ENCODE data around the gene SPACA7.
"Not testable (repeated sequence)": the region's sequence is repeated elsewhere in the genome, so short reads cannot be mapped to it uniquely, and the experiment has no call there.

The SPACA7 gene

DNA sequence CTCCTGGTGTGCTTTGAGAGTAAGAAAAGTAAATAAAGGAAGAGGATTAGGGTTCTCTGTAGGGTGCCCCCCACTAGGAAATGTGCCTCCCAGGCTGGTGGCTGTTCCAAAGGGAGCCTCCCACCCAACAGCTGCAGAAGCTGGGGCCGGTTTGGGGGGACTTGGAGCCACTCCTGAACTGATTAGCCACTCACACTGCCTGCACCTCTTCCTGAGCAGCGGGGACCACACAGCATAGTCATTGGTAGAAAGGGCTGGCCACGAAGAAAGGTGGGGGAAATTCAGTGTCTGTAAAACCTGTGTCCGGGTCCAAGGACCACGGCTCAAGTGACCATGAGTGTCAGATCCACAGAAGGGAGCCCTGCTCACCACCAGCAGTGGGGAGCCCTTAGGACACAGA lies 55.6 kb downstream of the SPACA7 start:
- DNase-seq = no peak

DNA sequence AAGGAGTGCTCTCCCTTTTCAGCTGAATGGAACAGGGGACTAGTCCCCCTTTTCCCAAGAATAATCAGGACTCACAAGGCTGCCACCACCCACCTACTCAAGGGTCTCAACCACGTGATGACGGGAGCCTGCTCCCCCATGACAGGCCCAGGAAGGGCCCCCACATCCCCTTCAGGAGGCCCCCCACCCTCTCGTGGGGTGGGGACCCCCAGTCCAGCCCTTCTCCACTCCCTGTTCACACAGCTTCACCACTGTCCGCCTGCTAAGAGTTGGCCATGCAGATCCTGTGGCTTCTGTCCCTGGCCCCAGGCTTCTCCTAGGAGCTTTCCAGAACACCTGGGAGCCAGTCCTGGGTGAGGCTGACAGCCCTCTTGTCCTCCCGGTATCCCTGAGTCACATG lies 56.6 kb downstream of the SPACA7 start:
- DNase-seq = not testable (repeated sequence)

DNA sequence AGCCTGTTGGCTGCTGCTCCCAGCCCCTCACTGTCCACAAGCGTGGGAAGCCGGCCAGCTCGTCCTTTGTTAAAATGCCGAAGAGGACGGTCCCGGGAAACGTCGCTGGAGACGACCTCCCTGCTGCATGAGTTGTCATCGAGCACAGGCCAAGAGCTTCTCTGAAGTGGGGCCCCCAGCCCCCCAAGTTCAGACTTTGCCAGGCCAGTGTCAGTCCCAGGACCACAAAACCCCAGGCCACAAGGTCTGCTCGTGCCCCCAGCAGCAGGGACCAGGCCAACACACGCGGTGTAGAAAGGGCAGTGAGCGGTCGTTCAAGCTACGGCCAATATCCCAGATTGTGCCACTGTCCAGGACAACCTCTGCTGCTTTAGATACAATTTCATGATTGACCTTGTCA lies 57.4 kb downstream of the SPACA7 start:
- DNase-seq = not testable (repeated sequence)

DNA sequence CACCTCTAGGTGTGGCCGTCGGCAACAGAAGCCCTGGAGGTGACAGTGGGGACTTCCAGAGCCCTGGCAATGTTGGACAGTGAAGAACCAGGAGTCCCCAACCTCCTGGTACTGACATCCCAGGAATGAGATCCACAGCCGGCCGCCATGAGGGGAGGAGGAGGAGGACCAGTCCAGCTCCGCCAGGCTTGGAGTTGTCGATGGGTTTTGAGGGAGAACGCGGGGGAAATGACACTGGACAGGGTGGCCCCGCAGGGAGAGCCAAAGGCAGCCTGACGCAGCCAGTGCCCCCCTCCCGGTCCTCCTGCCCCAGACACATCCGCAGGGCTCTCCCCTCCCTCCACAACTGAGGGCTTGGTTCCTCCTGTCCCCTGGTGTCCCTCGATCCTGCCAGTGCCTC lies 57.9 kb downstream of the SPACA7 start:
- no peak for DNase-seq

DNA sequence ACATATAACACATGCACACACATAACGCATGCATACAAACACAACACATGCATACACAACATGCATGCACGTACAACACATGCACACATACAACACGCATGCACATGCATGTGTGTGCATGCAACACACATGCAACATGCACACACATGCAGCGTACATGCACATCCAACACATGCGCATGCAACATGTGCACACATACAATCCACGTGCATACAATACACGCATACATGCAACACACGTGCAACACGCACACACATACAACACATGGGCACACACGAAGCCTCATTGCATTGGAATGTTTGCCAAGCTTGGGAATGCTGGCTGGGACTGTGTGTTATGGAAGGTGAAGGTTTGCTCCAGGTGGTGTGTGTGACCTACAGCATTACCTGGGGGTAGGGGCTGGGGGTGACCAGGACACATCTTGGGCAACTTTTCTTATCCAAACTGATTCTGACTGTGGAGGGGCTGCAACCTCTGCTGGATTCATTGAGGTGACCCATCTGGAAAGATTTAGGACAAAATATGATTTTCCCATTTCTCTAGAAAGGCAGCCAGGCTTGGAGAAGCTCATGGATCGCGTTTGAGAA lies 58.9 kb downstream of the SPACA7 start:
- no peak for DNase-seq

DNA sequence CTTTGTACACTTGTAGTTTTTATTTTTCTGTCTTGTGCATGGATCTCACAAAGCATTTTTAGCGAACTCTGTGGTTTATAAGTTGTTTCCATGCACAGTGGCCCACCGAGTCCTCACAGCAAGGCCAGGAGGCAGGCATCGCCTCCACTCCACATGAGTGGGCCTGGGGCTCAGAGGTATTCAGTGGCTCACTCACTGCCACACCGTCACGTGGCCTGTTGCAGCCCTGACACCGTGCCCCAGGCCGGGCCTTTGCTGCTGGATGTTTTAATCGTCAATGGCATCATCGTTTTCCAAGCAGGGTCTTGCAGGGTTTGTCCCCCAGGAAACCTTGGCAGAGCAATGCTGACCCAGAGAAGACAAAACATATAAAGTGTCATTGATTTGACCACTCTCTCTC lies 59.8 kb downstream of the SPACA7 start:
- DNase-seq = no peak

DNA sequence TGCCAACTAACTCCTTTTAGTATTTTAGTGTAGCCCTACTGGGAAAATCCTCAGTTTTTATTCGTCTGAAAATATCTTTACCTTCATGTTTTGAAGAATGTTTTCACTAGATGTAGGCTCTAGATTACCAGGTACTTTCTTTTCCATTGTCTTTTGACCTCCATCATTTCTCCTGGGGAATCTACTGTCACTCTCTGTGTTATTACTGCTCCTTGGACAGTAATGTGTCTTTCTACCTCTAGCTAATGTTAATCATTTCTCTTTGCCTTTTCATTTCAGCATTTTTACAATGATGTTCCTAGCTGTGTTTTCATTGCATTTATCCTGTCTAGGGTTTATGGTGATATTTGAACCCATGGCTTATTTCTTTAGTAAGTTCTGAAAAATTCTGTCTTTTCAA lies 61.9 kb downstream of the SPACA7 start:
- no peak for DNase-seq

DNA sequence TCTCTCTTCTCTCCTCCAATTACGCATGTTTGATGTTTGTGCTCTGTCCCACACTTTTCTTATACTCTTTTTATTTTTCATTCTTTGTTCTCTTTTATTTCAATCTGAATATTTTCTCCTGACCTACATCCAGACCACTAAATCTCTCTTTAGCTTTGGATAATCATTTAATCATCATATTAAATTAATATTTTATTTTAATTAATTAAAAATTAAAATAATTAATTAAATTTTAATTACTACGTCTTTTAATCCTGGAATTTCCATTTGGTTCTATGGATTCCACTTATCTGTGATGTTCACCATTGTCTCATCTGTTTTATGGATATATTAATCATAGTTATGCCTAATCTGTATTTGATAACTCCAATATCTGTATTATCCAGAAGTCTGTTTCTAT lies 62.4 kb downstream of the SPACA7 start:
- no peak for DNase-seq

DNA sequence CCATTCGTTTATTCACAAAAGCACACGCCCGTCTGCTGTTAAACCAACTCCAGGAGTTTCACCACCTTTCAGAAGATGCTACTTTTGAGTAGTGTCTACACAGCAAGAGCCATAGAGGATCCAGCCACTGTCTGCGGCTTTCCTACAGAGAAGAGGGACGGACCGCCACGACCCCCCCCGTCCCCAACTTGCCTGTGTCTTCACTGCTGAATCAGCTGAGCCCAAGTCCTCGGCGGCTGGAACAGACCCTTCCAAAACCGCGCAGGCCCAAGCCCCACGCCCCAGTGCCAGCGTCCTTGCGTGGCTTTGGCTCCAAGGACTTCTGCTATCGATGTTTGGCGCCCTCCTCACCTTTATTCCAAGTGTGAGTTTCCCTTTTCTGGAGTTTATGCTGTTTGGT lies 65.1 kb downstream of the SPACA7 start:
- no peak for DNase-seq

DNA sequence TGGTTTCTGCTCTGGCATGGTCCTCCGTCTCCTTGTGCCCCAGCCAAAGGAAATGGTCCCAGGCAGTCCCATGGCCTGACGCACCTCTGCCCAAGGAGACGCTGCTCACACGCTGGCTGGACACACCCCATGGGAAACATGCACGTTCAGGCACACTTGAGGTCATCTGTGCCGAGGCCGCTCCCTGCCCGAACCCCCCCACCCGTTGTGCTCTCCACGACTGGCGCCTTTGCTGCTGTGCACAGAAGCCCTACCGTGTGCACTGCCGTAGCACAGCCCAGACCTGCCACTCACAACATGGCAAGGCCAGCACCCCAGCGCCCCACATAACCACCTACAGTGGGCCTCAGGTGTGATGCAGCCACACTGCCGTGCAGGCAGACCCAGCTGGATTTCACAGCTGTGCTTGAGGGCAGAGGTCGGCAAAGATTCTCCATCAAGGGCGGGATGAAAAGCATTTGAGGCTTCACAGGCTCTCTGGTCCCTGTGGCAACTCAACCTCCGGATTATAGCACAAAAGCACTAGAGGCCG lies 65.7 kb downstream of the SPACA7 start:
- DNase-seq = no peak

DNA sequence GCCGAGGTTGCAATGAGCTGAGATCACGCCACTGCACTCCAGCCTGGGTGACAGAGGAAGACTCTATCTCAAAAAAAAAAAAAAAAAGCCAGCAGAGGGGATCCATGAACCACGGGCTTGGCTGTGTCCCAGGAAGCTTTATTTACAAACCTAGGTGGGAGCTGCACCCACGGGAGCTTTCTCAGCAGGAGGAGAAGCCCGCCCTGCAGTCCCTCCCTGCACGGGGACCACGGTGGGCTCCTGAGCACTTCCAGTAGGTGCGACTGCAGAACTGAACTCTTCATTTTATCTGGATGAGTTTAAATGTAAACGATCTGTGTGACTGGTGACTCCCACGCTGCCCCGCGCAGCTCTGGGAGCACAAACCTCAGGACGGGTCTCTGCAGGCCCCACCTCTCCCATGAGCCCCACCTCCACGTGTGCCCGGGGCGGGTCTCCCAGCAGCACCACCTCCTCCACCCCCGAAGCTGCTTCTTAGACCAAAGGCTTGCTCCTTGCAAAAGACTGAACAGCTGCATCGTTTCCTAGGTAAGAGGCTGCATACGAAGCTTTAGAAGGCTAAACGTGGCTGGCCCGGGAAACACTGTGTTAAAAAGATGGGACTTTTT lies 66.4 kb downstream of the SPACA7 start:
- DNase-seq = no peak

DNA sequence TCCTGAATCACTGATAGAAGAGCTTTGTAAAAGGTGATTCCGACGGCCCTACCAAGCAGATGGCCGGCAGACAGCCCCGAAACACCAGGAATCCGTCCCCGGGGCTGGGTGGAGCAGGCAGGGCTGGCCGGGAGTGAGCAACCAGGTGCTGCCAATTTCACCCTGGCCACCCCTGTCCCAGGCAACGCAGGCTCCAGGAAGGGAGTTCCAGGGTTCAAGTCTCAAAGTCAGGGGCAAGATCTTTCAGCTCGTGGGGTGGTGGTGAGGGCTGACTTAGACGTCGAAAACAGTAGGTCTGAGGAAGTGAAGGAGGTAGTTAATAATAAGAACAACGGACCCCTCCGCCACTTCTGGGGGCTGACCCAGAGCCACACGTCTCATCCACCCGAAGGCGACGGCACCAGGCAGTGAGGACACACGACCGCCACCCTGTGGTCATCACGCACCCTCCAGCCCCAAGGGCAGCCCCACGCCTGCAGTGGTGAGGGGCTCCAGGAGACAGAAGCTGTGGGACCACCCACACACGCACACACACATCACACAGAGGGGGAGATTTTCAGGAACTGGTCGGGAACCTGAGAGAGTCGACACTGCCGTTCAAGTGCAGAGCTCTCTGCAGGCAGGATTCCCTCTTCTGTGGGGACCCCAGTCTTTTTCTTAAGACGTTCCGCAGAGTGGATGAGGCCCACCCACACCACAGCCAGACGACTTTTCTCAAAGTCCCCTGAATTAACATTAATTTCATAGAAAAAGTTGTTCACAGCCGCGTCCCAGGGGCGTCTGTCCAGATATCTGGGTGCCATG lies 67.2 kb downstream of the SPACA7 start:
- no peak for DNase-seq

DNA sequence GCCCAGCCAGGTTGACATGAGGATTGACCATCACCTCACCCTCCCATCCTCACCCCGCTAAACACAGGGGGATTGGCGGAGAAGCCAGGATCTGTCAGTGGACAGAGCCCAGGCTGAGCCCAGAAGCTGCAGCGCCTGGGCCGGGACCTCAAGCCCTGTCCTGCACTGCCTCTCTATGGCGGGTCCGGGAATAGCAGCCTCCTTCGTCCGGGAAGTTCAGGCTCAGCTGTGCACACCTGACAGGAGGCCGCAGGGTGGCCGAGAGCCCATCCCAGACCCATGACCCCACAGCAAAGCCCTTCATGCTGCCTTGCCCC lies 67.8 kb downstream of the SPACA7 start:
- peak; percentile 3 for DNase-seq

DNA sequence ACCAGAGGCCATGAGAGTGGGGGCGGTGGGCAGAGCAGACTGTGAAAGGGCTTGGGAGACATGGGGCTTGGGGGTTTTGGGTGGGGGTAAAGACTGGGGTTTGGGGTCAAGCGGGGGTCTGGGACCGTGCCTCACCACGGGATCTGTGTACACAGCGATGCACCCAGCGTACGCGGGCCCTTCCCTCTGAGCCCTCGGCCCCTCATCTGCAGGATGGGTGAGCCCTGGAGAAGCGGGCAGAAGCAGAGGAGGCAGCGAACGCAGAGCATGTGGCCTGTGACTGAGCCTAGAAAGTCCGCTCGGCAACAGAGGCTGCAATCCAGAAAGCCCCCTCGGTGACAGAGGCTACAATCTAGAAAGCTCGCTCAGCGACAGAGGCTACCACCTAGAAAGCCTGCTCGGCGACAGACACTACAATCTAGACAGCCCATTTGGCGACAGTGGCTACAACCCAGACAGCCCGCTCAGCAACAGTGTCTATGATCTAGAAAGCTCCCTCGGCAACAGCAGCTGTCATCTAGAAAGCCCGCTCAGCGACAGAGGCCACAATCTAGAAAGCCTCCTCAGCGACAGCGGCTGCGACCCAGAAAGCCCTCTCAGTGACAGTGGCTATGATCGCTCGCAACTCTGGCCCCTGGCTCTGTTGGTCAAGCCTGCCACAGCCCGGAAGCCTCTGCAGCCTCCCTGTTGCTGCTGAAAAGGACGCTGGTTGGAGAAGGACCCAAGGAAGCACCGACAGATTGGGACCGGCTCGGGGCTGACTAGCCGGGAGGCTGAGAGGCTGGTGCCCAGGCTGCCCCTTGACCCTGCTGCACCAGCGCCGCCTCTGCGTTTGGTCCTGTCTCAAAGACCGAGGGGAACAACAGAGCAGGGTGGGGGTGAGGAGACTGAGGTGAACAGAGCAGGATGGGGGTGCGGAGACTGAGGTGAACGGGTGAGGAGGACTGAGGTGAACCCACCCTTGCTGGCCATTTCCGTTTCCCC lies 68.6 kb downstream of the SPACA7 start:
- DNase-seq = no peak

DNA sequence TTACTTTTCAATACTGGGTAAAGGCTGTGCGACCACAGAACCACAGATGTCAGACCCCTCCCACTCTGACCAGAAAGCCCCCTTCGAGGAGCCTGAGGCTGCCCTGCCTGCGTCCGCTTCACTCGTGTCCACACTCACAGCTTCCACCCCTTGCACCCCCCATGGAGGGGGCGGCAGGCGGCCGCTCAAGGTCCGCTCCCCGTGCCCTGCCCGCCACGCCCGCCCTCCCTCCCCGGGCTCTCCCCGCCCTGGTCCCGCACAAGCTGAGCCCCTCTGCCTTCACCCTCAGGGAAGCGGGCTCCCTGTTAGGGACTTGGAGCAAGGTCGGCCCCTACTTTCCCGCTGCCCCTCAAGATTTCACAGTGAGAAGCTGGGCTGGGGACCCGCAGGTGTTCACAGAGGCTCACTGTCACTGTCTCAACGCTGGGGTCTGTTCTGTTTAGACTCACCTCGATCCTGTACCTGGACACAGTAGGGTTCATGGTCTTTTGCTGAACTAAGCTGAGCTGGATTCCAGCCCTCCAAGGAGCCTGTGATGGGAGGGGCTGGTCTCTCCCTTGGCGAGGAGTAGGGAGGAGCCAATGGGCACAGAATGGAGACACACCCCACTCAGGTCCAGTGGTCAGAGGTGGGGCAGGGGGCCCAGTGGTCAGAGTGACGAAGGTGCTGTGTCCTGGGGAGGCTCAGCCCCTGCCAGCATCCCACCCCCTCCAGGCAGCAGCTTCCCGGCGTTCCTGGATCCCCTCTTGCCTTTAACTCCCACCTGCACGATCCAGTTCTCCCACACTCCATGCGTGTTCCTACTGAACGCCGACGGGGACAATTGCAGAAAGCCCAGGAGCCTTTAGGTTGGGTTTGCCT lies 69.5 kb downstream of the SPACA7 start:
- no peak for DNase-seq

DNA sequence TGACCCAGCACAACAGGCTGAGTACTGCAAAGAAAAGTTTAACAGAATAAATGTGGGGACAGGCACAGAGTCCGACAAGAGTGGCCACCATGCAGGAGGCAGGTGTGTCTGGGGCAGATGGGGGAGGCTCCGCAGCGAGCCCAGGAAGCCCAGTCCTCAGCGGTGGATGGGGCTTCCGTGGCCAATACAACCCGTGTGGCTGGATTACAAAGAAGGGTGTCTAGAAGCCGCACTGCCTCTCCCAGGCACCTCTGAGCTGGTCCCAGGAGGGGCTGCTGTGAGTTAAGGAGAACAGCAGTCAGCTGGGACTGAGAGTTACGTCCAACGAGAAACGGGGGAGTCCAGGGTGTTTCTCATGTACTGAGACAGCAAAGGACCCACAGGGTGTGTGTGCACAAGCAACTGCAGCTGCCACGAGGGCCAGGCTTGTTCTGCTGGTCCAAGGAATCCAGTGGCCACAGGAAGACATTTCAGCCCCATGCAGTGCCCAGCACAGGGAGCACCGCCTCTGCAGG lies 70.2 kb downstream of the SPACA7 start:
- no peak for DNase-seq

DNA sequence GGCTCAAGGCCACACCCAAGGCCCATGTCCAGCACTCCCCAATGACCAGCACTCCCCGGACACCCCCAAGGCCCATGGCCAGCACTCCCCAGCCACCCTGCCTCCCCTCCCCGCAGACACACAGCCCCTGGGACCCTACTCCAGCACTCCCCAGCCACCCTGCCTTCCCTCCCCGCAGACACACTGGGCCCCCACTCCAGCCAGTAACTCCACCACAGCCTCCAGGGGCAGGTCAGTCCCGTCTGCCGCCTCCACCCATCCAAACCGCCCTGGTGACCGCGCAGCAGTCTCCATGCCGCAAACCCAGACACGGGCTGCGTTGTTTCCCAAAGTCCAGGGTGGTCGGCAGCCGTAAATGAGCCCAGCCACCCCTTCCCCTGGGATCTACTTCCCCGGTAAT lies 70.7 kb downstream of the SPACA7 start:
- no peak for DNase-seq

DNA sequence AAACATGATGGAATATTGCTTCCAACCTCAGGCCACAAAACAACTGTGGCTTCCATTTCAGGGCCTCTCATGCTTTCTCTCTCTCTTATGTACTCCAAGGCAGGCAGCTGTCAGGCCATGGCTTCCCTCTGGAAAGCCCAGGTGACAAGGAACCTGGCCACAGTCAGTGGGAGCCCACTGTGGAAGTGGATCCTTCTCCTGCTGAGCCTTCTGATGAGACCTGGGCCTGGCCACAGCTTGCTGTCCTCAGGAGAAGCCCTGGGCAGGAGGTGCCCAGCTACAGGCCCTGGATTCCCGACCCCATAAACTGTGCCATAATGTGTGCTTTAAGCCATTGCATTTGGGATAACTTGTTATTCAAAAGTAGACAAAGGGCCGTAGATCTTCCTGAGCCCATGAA lies 71.2 kb downstream of the SPACA7 start:
- DNase-seq = no peak

DNA sequence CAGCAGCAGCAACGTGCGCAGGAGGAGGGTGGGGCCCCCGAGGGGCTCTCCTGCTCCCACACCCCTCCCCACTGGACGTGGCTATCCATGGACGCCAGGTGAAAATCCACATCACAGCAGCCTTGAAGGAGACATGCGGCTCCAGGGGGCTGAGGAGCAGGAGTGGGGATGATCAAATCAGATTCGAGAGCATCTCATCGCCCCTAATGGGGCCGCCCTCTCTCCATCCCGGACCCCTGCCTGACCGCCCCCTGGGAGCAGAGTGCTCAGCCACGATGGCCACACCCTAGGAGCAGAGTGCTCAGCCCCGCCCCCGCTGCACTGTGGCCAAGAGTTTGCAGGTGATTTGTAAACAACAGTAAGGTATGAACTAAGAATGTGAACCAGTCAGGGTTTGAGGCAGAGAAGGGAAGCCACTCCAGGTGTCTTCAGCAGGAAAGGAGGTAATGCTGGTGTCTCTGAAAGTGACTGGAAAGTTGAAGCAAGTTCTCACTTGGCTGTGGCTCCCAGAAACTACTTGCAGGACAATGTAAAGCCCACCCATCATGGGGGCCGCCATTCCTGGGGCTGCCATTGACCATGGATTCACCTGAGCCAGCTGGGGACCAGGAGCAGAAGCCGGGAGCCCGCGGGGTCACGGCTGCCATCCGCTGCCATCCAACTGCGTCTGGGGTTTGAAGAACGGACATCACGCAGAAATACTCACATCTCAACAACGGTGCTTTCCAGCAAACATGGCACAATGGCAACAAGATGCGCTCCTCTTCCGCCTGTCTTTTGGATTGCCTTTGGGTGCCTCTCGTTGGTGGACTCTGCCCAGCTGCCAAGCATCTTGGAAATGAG lies 71.8 kb downstream of the SPACA7 start:
- DNase-seq = no peak

DNA sequence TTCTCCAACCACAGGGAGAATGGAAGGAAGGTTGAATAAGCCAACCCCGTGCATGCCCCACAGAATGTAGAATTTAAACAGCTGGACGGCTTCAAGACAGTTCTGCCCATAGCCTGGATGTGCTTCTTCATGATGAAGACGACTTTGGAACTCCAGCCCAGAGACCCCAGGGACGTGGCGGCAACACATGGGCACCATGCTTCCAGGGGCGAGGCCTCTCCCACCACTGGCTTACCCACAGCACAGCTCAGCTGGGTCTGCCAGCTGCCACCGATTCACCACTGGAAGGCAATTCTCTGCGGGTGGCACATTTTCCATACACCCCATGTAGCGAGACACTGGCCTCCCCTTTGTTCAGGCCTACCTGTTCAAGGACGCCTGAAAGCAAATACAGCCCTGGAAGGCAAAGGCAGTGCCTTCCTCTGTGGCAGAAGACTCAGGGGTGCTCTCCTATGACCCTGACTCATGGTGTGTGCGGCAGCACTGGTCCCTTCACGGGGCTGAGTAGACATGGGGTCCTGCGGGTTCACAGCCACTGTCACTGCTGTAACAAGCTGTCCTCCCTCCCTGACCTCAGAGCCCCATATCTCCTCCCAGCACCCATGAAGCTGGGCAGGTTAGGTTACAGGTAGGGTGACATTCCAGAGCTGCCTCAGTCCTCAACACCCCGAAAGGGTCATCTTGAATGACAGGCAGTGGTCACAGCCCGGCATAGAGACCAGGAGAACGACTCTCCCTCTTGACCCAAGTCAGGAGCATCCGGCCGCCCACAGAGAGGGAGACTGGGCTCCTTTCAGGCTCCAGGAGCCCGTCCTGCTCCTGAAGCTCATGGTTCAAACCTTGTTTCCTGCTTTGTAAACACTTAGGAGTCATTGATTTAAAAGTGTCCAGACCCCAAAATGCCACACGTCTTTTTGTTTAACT lies 72.7 kb downstream of the SPACA7 start:
- DNase-seq = no peak
